Smooth muscle cell of the brain vasculature (primary cell): Measurements from ENCODE around the gene PPP1R14B.

ENCODE experiments used
- DNase-seq: peaks from one replicate; pipeline ENCODE4 v3.0.0-alpha.2; 2012; ENCODE audit warnings: low read depth, low spot score

Gene PPP1R14B

DNA sequence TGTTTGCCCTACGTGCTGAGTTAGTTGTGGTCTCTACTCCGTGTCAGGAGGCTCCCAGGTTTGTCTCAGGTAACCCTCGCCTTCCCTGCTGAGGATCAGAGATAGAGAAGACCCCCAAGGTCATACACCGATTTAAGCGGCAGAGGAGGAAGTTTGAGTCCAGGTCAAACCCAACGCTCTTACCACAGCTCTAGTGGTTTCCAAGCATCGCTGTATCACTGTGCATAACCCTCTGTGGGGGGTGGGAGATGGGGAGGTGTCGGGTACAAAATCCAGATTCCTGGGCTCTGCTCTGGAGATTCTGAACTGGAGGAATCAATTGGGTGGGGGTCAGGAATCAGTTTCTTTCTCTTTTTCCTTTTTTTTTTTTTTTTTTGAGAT is 15.8 kb downstream of the PPP1R14B start:
- no peak for DNase-seq

DNA sequence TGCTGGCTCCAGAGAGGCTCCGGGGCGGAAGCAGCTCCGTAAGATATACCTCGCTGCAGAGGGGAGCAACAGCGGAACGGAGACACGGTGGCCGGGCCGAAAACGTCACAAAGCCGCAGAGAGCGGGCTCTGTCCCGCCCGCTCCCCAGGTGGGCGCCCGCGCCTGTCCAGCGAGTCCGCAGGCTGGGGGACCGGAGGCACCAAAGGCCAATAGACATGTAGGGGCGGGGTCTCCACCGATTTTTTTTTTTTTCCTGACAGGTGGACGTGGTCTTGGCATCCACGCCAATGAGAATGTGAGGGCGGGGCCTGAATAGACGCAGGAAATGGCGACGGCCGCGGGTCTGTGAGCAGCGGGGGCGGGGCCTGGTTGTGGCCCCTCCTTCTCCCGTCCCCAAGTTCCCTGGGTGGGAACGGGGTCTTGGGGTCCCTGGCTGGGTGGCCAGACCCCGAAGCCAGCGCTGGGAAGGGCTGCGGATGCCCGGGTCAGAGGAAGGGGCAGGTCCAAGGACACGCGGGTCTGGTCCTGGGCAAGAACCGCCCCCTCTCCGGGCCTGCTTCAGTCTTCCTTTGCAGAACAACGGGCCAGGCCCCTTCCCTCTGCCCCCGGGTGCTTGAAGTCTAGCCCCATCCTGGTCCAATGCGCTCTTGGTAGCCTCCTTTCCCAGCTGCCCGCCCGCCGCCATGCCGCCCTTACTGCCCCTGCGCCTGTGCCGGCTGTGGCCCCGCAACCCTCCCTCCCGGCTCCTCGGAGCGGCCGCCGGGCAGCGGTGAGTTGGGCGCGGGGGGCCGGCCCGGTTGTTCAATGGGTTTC is 16.4 kb downstream of the PPP1R14B start, which contains the start of gene DNAJC4:
TSS of gene DNAJC4 (plus strand) at position 378 of the 814 bp plus-strand sequence. CDS start at position 685, 307 bp downstream.
- DNase-seq = peak; percentile 76

DNA sequence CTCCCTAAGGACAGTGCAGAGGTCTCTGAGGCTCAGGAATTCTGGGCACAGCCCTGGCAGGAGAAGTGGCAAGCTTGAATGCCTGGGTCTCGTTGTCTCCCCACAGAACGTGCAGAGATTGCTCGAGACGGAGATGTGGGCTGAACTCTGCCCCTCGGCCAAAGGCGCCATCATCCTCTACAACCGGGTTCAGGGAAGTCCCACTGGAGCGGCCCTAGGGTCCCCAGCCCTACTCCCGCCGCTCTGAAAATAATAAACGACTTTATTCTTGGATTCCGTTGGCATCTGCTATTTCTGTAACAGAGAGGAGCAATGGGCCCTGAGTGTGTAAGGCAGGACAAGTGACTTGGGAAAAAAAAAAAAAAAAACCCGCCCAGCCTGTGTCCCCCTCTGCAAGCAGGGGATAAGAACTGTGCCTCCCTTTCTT is 17.0 kb downstream of the PPP1R14B start:
- no peak for DNase-seq

DNA sequence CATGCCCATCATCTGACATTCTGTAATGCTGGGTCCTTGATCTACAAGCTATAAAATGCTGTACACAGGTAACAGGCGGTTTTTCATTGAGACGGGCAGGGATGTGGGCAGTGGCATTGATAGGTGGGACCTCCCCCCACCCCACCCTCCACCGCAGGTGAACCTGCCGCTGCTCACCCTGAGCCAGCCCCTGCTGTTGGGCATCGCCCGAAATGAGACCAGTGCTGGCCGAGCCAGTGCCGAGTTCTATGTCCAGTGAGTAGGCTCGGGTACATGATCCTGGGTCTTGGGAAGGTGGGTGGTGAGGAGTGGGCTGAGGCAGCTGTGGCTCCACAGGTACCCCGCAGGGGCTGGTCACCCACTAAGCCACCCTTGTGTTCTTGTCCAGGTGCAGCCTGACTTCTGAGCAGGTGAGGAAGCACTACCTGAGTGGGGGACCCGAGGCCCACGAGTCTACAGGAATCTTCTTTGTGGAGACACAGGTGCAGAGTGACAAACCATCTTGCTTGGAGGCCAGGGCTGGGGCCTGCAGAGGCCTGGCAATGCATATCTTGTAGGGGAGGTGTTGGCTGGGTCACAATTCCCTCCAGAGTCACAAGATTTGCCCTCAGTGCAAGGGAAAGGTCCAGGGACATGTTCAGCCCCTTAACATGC is 17.5 kb downstream of the PPP1R14B start:
- DNase-seq = no peak

DNA sequence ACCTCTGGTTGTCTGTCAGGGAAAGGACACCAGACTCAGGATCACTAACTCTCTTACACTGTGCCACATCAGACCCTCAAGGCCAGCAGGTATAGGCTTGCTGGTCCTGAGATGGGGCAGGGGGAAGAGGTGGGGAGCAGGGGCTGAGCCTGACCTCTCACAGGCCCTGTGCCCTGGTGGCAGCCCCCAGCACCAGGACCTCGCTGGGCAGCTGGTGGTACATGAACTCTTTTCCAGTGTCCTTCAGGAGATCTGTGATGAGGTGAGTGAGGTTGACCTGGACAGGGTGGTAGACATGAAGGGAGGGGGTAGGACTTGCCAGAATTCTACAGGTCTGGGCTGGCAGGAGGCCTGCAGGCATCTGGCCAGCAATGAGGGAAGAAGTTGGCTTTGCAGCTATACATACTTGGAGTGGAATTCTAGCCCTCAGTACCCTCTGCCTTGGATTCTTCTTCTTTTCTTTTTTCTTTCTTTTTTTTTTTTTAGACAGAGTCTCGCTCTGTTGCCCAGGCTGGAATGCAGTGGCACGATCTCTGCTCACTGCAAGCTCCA is 19.3 kb downstream of the PPP1R14B start:
- DNase-seq = no peak

DNA sequence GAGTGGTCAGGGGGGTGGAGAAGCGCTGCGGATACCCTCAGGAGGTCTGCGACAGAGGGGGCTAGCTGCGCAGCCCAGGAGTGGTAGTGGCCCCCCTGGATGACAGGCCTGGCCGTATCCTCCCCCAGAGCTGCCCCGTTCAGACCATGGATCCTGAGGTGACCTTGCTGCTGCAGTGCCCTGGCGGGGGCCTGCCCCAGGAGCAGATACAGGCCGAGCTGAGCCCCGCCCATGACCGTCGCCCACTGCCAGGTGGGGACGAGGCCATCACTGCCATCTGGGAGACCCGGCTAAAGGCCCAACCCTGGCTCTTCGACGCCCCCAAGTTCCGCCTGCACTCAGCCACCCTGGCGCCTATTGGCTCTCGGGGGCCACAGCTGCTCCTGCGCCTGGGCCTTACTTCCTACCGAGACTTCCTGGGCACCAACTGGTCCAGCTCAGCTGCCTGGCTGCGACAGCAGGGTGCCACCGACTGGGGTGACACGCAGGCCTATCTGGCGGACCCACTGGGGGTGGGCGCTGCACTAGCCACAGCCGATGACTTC is 20.2 kb downstream of the PPP1R14B start:
- no peak for DNase-seq

DNA sequence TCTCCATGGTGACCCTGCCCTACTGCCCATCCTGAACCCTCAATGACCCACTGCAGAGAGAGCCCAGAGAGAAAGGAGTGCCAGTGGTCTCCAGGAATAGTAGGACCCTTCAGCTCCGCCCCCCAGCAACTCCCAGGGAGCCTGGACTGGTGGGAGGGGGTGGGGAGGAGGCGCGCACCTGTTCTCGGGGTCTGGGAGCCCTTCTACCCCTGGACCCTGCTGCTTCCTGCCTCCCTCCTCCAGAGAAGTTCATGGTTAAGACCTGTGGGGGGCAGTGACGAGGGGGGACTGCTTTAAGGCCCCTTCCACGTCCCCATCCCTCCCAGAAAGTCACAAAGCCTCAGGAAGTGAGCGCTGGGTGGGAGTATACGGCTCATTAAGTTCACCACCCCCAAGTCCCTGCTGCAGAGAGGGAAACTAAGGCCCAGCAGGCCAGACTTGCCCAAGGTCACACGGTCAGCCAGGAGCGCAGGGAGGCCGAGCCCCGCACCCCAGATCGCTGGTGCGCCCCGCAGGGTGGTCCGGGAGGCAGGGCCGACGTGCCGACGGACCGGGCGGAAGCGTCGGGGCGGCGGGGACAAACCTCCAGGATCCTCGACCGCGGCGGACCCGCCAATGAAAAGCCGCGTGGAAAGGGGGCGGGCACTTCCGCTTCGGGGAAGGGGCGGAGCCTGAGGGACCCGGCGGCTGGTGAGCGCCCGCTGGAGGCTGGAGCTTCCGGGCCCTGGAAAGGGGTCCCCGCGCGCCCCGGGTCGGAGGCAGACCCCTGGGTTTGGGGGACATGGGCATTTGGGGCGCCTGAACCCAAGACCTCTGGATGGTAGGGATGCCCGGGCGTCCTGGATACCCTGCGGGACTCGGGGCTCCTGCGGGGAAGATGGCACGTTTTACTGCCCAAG is 20.9 kb downstream of the PPP1R14B start, which contains the start of the genes NUDT22 and TRPT1:
TSS of gene NUDT22 (plus strand) at position 667 of the 899 bp plus-strand sequence. CDS start 379 bp downstream, outside the sequence.
TSS of gene TRPT1 (minus strand) at position 579 of the 899 bp plus-strand sequence. CDS start at position 253, 326 bp downstream.
- peak; percentile 46 for DNase-seq

DNA sequence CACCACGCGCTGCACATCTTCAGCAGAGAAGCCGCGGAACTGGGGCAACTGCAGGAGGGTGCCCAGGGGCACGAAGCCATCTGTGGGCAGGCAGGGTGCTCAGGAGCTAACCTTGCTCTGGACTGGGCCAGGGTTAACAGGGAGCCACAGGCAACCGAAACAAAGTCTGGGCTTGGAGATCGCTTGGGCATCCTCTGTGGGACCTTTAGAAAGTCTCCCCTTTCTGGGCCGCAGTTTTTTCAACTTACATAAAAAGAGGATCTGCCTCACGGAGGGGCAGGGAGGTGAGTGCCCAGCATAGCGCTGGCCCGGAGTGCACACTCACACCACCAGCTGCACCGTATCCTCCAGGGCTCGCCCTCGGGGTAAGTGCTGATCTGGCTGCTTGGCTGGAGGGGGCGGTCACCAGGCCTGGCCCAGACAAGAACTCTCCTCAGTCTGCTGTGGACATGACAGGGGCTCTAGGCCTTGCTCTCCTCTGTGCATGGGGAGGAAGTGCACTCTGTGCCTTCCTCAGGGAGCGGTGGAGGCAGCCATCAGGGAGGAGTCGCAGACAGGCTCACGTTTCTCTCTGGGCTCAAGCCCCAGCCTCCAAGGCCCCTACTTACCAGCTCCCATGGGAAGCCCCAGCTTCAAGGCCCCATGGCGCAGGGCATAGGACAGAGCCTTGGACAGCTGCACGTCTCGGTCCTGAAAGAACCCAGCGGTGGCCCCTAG is 21.7 kb downstream of the PPP1R14B start:
- no peak for DNase-seq

DNA sequence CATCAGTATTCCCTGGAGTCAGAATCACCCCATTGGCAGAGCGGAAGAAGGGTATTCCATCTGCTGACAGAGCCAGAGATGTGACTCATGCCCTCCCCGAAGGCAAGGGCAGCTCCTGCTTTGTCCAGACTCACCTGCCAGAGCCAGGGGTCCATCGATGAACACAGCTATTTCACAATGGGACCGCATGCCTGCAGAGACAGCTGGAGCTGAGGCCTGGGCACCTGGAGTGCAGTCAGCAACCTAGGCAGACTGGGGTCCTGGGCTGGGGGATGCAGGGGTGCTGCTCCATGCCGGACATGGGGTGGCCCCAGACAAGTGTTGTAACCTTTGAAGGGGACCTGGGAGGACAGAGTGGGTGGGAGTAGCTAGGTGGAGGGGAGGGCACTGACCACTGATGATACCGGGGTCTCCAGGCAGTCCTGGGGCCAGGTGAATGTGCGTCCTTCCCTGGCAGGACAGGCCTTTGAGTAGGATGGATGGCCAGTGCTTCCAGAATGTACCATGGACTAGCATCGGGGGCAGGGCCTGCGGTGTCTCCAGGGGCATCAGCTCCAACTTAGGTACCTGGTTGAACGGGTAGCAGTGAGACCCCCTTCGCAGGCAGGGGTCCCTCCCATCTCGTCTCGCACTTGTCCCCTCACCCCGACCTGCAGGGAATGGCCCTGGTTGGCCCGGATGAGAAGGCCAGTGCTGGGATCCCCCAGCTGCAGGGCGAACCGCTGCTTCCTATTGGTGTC is 22.4 kb downstream of the PPP1R14B start:
- no peak for DNase-seq

DNA sequence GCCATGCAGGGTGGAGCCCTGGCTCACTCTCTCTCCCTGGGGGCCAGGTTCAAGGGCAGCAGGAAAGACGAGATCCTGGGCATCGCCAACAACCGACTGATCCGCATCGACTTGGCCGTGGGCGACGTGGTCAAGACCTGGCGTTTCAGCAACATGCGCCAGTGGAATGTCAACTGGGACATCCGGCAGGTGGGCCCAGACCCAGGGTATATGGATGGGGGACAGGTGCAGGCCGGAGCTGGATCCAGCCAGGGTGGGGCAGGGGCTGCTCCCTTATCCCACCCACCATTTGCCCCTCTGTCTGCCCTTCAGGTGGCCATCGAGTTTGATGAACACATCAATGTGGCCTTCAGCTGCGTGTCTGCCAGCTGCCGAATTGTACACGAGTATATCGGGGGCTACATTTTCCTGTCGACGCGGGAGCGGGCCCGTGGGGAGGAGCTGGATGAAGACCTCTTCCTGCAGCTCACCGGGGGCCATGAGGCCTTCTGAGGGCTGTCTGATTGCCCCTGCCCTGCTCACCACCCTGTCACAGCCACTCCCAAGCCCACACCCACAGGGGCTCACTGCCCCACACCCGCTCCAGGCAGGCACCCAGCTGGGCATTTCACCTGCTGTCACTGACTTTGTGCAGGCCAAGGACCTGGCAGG is 23.6 kb downstream of the PPP1R14B start:
- no peak for DNase-seq

DNA sequence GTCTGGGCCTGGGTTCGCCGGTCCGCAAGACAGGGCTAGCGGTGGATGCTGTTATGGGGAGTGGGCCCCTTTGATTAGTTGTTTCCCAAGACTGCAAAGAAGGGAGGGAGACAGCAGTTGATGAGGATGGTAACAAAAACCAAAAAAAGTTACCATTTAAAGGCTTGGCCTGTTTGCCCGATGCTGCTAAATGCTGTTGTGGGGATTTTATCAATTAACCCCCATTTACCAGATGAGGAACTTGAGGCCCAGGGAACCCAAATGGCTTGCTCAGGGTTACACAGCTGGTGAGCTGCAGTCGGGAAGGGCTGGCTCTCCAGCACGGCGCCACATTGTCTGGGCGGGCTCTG is 24.1 kb downstream of the PPP1R14B start:
- no peak for DNase-seq

DNA sequence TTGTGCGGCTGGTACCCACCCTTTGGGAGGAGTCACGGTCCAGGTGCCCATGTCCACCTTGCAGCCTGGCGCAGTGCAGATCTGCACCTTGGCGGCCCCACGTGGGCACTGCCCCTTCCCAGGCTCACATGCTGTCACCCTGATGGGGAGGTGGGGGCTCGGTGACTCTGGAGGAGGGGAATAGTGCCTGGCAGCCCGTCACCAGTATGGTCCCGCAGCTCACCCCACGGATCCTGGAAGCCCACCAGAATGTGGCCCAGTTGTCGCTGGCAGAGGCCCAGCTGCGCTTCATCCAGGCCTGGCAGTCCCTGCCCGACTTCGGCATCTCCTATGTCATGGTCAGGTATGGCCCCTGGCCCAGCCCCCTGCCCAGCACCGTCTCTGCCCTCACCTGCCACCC is 25.9 kb downstream of the PPP1R14B start:
- DNase-seq = no peak

DNA sequence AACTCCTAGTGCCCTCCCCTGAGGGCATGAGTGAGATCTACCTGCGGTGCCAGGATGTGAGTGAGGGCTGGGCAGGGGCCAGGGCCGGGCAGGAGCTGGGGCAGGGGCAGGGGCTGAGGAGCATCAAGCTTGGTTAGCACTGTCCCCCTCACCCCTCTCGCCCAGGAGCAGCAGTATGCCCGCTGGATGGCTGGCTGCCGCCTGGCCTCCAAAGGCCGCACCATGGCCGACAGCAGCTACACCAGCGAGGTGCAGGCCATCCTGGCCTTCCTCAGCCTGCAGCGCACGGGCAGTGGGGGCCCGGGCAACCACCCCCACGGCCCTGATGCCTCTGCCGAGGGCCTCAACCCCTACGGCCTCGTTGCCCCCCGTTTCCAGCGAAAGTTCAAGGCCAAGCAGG is 26.5 kb downstream of the PPP1R14B start:
- no peak for DNase-seq

DNA sequence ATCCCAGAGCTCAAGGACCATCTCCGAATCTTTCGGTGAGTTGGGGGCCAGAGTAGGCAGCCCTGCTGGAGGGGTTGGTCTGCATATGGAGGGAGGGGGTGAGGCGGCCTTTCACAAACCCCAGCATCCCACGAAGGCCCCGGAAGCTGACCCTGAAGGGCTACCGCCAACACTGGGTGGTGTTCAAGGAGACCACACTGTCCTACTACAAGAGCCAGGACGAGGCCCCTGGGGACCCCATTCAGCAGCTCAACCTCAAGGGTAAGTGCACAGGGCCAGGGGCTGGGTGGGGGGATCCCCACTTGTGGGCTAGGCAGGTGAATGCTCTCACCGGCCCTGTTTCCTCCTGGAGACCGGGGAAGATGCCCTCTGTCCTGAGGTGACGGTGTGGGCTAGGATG is 27.0 kb downstream of the PPP1R14B start:
- DNase-seq = no peak

DNA sequence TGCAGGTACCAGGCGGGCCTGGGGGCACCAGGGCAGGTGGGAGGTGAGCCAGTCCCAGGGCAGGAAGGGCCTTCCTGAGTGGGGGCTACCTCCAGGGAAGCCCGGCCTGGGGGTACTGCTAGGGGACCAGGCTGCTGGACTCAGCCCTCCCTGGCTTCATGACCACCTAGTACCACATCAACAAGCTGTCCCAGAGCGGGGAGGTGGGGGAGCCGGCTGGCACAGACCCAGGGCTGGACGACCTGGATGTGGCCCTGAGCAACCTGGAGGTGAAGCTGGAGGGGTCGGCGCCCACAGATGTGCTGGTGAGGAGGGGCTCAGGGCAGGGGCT is 27.4 kb downstream of the PPP1R14B start:
- no peak for DNase-seq

DNA sequence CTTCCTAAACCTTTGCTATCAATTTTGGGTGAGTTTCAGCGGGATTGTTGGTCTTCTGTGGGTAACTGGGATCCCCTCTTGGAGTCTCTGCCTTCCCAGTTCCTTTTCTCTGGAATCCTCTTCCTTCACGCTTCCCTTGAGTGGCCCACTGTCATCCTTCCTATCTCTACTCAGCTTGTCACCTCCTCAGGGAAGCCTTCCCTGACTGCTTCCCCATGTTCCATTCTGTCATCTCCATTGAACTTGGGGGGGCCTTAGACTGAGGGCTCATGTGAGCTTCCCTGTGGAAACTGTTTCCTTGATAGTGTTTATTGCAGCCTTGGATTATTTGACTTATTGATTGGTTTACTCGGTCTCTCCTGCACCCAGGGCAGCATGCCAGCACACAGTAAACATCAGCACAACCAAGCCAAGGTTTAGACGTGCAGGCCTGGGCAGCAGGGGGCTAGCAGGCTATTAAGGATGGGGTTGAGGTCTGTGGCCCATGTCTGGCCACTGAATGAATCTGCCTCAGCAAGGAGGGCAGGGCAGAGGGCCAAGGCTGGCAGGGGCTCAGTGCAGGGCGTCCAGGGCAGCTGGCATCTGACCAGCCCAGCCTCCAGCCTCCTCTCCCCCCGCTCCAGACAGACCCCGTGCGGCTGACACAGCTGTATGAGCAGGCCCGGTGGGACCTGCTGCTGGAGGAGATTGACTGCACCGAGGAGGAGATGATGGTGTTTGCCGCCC is 28.0 kb downstream of the PPP1R14B start:
- DNase-seq = no peak

DNA sequence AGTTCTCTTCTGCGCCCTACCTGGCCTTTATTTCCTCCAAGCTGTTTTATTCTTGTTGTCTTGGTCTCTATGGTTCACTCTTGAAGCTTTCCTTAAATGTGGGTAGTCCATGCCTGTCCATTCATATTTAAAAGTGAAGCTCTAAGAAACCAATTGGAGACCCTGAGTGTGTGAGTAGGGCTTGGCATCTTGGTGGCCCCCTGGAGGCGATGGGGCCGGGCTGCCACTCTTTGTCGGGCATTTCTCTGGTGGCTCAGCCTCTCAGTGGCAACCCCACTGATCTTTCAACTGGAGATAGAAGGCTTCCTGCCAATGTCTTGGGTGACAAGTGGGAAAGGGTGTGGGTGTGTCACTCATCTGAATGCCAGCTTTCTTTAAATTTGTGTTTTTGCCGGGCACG is 29.9 kb downstream of the PPP1R14B start:
- no peak for DNase-seq

DNA sequence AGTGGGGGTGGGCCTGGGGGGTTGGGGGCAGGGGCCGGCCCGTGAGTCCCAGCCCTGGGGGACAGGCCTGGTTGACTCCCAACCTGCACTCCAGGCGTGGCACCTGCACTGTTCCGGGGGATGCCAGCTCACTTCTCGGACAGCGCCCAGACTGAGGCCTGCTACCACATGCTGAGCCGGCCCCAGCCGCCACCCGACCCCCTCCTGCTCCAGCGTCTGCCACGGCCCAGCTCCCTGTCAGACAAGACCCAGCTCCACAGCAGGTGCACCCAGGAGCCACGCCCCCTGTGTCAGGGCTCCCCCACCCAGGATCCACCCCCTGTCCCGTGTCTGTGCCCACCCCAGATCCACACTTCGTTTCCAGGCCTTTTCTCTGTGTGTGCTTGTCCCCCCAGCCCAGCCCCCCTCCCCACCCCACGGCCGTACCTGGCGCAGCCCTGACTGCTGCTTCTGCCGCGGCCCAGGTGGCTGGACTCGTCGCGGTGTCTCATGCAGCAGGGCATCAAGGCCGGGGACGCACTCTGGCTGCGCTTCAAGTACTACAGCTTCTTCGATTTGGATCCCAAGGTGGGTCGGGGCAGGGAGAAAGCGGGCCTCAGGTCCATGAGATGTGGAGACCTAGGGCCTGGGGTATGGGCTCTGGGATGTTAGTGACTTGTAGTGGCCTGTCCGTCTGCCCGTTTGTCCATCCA is 35.4 kb downstream of the PPP1R14B start:
- DNase-seq = no peak
